ENCODE measurements around the gene NEK2.
"Not testable (repeated sequence)": the region's sequence is repeated elsewhere in the genome, so short reads cannot be mapped to it uniquely, and the experiment has no call there.

DNA sequence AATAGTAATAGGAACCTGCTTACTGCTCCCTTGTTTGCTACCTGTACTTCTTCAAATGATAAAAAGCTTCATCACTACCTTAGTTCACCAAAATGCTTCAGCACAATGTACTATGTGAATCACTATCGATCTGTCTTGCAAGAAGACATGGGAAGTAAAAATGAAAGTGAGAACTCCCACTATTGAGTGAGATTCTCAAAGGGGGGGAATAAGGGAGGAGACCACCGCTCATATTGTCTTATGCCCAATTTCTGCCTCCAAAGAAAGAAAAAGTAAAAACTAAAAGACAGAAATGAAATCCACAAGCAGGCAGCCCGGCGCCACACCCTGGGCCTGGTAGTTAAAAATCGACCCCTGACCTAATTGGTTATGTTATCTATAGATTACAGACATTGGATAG lies 18.5 kb upstream of the NEK2 start:
- TF ChIP-seq, protein P1, sequence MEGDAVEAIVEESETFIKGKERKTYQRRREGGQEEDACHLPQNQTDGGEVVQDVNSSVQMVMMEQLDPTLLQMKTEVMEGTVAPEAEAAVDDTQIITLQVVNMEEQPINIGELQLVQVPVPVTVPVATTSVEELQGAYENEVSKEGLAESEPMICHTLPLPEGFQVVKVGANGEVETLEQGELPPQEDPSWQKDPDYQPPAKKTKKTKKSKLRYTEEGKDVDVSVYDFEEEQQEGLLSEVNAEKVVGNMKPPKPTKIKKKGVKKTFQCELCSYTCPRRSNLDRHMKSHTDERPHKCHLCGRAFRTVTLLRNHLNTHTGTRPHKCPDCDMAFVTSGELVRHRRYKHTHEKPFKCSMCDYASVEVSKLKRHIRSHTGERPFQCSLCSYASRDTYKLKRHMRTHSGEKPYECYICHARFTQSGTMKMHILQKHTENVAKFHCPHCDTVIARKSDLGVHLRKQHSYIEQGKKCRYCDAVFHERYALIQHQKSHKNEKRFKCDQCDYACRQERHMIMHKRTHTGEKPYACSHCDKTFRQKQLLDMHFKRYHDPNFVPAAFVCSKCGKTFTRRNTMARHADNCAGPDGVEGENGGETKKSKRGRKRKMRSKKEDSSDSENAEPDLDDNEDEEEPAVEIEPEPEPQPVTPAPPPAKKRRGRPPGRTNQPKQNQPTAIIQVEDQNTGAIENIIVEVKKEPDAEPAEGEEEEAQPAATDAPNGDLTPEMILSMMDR (IDR thresholded peaks at IDR 0.05) = not testable (repeated sequence)
- not testable (repeated sequence) for TF ChIP-seq POLR2AphosphoS5, EP300 (IDR thresholded peaks at IDR 0.05)
